HL-60/S4 treated with phorbol 12-myristate 13-acetate at 8.2 ng/mL for 4 days and 3 days (cell line): ENCODE data around the gene SMARCE1.

ENCODE experiments used
- in situ Hi-C: fragments of 300-500 bp; cut with MboI; formaldehyde crosslinking; loops from 2 replicates; pipeline ENCODE4 v1.15.0; 2022; ENCODE audit warnings: low sequenced_read_pairs

Gene SMARCE1

DNA sequence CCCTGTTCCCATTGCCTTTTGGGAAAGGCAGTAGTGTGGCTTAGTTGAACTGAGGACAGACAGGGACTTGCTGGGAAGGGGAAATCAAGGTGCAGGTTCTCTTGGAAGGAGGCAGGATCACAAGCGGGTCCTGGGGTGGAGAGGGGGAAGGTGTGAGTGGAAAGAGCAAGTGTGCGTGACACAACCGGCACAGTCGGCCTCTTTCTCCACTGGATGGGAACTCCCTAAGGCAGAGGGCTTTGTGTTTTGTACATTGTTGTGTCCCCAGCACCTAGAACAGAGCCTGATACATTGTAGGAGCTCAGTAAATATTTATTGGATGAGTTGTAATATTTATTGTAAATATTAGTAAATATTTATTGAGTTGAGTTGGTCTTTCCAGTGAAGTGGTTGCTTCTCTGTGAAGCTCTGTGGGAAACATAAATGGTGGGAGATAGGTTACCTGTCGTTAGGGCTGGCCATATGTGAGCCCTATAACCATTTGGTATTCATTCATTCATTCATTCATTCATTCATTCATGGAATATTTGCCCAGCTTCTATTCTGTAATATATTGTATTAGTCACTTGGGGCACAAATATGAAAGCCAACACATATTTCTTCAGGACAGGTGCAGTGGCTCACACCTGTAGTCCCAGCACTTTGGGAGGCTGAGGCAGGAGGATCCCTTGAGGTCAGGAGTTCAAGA, 34.0 kb downstream of the SMARCE1 start:
- in situ Hi-C loops: no loop called here

DNA sequence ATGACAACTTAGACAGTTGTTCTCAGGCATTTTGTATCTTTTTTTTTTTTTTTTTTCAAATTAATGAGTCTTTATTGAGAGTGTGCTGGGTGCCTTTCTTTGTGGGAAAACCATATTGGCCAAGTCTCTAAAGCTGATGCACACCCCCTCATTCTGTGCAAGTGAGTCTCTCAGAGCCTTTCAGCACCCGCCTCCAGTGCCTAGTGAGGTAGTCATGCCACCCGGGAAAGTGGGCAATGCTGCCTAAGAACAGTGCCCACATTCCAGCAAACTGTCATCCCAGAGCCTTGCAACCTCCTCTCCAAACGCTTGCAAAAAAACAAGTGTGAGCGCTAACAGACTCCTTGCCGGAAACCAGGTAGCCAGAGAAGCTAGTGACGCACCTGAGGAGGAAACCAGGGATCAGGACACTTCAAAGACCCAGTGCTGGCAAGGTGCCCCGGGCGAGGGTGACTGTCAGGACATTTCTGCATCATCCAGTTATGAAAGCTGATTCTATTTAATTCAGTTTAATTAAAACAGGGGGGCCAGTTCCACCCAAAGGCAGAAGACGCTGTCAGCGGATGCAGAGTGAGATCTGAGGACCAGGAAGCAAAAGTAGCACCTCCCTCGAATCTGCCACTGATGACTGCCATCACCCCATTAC, 34.9 kb downstream of the SMARCE1 start:
- in situ Hi-C loops: no loop called here

DNA sequence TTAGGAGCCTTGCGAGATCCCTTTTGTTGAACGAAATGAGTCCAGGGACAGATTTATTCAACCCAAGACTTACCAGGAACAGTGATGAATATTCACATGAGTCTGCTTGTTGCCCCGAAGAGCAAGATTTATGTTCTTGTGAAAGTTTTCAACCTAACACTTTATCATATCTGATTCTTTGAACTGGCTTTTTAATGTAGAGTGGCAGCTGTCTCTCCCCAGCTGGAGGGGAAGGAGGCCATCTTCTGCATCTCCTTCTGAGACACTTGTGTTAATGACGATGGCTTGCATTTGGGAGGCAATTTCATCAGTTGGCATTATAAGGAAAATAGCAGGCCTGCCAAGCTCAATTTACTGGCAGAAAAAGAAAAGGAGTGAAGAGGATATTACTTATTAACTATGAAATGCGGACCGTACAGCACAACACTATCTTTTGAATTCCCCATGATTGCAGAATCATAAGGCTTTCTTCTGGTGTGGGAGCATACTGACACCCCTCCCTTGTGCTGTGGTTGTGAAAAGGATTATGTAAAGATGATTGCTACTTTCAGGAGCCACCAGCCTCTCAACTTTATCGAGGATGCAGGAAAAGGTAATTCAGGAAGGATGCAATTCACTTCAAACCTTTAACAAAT, 35.7 kb downstream of the SMARCE1 start:
- in situ Hi-C loops: no loop called here

DNA sequence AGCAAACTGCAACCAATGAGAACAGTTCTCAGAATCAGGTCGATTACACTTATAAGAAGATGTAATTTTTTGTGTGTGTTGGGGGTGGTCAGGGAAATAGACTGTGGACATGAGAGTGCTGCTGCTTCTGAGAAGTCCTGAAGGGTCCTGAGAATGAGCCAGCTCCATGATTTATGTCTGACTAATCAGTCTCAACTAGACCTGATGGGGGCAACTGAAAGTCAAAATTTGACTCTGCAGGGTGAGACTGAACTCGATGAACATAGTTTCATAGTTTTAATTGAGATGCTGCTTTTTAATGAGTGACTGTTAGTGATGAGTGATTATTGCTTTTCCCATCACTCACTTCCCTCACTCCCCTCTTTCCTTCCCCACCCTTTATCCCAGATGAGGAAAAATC, 37.3 kb downstream of the SMARCE1 start:
- in situ Hi-C loops: no loop called here

DNA sequence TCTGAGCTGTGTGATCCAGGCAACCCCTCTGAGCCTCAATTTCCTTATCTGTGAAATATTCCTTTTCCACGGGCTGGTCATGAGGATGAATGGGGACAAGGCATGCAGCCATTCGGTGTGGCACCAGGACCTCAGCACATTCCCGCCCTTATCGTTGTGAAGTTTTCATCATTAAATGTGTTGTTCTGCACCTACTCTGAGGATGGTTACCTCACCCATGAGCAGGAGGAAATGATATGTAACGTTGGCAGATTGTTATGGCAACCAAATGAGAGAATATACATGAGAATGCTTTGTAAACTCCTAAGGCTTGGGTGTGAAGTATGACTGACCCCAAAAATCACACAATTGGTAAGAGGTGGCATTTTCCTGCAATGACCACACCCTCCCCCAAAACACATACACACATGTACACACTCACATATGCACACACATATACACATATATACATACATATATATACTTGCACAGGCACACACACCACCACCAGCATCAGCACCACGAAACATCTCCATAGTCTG, 39.5 kb downstream of the SMARCE1 start:
- in situ Hi-C loops: no loop called here

DNA sequence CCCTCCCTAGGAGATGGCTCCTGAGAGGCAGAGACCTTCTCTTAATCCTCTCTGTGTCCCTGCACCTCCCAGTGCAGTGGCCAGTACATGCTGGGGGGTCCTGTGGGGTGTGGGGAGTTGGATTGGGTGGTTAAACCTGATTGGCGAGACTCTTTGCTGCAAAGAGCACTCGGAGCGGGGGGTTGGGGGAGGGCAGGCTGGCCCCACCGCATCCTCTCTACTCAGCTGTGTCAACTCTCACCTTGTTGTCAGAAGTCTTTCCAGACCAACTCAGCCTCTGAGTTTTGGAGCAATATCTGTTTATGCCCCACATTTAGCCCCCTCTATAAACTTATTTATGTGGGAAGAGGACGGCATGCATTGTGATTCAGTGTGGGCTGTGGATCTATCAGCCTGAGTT, 40.0 kb downstream of the SMARCE1 start:
- in situ Hi-C loops: no loop called here

GRCh38 chr17:40606548-40607353, 40.9 kb downstream of the SMARCE1 start:
- in situ Hi-C loops: no loop called here

- in situ Hi-C loops: no loop called here
Observed at GRCh38 chr17:40605306-40605705, 42.3 kb downstream of the SMARCE1 start.

GRCh38 chr17:40604327-40605080, 43.1 kb downstream of the SMARCE1 start:
- in situ Hi-C loops: no loop called here

- in situ Hi-C loops: no loop called here
Observed at GRCh38 chr17:40602445-40603443, 44.9 kb downstream of the SMARCE1 start.

GRCh38 chr17:40600486-40601046, 47.1 kb downstream of the SMARCE1 start:
- in situ Hi-C loops: no loop called here

GRCh38 chr17:40599468-40599763, 48.2 kb downstream of the SMARCE1 start:
- in situ Hi-C loops: no loop called here

DNA sequence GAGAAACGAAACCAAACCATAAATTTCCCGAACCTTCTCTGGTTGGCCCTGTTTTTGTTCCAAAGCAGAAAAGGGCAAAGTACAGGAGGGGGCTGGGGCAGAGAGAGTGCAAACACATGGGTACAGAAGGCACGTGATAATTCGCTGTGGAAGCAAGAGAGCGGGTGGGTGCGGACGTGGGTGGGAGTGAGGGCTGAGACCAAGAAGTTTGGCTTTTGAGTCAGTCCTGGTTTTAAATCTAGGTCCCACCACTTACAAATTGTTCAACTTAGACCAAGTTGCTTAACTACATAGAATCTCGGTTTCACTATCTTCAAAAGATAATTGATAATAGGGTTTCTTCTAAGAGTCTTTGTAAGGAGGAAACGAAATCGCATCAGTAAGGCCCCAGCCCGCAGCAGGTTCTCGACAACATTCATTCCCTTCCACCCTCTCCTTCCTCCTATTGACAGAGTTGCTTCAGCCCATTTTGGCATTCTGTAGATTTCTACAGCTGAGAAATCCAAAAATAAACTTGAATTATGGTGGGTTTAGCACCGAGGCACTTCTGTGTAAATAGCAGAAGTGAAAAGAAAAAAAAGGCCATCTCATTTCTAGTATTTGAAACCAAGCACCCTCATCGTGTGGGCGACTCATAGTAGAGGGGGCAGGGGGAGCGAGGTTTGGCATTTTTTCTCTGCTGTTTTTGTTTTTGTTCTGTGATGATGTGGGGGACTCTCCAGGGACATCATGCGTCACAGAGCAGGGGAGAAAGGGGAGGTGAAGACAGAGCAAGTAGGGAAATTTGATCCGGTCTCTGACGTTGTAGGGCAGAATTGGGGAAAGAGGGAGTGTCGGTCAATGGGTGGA, 48.8 kb downstream of the SMARCE1 start:
- in situ Hi-C loops: no loop called here

DNA sequence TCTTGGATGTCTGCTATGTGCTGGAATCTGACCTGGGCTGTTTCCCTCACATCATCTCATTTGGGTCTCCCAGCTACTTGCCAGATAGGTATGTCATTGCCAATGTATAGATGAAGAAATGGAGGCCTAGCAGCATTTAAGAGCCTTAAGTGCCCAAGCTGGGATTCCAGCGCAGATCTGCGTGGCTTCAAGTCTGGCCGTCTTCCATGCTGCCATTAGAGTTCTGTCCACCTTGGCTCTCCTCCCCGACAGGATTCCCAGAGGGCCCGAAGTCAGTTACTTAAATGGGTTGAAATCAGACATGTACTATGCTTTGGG, 49.4 kb downstream of the SMARCE1 start:
- in situ Hi-C loops: no loop called here

DNA sequence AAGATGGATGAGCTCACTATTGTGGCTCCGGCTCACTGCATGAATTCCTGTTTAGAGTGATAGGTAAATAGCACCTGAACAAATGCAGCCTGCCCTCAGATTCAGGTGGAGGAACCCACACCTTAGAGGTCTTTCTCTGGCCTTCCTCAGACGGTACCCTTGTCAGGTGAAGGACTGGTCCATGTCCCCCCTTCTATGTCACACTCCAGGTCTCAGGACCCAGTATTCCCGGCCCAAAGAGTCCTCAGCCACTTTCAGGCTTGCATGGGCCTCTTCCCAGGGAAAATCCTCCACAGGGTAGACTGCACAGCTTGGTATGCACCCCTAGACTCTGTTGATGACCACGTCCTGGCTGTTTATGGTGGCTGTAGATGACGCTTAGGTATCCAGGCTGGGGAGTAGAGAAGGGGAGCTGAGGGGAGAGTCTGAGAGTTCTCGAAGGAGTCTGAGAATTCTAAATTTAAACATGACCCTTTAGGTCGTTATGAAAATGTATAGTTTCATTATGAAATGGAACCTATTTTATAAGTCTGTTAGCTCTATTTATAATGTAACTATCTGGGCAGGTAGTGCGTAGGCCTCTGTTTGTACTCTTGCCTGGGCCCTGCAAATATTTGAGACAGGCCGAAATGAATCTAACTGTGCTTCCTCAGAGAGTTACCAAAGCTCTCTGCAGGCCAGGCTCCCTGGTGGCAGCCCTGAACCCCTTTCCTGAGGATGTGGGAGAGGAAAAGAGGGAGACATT, 49.9 kb downstream of the SMARCE1 start:
- in situ Hi-C loops: no loop called here

GRCh38 chr17:40597156-40597555, 50.5 kb downstream of the SMARCE1 start:
- in situ Hi-C loops: no loop called here

- in situ Hi-C loops: no loop called here
Observed at GRCh38 chr17:40596261-40596919, 51.2 kb downstream of the SMARCE1 start.
